ENCODE results near the gene MAMSTR.

MAMSTR gene

DNA sequence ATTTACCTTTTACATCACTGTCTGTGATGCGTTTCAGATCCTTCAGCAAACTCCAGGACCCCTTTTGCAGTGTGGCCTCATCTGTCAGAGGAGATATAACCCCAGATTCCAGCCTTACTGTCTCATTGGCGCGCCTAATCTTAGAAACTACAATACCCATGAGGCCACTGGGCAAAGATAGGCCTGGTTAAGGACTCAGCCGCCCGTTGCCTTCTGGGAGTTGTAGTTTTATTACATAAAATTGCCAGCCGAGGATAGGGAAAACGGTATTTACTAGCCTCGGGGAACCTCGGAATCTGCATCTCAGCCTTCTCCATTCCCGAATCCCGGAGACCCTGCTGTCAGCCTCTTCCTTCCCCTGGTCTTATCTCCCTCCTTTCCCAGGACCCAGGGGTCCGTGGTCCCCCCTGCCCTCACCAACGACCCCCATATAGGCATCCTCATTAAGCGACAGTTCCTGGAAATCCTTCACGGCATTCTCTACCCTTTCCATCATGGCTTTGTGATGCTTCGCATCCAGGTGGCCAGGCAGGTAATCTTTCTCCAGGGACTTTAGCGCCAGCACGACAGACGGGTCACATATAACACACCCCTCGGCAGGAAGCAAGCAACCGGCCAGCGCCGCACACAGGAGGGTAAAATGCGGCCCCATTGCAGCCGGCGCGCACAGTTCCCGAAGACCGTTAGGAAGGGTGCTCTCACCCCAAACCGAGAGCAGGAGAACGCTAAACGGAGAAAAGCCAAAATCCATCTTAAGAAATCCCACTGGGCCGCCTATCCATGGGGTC lies 25.9 kb upstream of the MAMSTR start:
- peak; percentile 31 for DNase-seq

DNA sequence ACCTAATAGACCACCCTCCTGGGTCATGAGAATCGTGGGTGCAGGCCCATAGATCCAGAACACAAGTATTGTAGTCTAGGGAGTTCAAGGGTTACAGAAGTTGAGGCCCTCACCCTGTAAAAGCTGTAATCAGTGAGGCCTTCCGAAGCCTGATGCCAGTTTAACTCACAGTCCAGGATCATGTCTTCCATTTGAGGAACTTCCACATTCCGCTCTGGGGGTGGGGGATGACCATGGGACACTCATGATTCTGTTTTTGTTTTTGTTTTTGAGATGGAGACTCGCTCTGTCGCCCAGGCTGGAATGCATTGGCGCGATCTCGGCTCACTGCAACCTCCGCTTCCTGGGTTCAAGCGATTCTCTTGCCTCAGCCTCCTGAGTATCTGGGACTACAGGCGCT lies 22.6 kb upstream of the MAMSTR start:
- no peak for DNase-seq

DNA sequence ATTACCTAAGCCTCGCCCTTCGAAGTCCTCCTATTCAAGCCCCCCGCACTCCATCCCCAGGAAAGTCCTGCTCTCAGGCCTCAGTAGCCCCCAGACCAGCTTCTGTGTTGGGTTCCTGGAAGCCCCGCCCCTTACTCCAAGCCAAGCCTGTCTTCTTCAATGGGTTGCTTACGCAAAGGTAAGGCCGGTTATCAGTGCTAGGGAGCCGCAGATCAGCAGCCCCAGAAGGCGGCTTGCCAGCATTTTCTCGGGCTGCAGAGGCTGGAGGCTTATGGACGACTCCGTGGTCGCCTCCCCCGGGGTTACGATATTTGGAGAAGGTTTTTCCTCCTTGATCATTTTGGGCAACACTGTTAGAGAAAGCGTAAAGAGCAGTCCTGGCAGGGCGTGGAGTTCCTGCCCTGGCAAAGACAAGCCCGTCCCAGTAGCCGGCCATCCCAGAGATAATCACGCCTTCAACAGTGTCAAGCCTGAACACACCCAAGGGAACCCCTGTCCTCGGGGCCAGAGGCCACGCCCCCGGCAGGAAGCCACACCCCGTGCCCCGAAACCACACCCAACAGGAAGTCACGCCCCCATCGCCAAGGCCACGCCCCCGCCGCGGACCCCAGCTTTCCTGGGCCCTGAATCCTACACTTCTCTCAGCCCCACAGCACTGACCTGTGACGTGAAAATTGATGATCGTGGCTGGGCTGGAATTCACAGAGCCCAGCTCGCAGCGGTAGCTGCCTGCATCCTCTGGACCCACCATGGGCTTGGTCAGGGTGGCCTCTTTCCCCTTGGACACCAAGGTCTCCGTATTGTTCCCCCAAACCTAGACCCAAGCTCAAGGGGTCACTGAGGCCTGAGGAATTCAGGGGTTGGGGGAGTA lies 21.8 kb upstream of the MAMSTR start:
- no peak for DNase-seq

DNA sequence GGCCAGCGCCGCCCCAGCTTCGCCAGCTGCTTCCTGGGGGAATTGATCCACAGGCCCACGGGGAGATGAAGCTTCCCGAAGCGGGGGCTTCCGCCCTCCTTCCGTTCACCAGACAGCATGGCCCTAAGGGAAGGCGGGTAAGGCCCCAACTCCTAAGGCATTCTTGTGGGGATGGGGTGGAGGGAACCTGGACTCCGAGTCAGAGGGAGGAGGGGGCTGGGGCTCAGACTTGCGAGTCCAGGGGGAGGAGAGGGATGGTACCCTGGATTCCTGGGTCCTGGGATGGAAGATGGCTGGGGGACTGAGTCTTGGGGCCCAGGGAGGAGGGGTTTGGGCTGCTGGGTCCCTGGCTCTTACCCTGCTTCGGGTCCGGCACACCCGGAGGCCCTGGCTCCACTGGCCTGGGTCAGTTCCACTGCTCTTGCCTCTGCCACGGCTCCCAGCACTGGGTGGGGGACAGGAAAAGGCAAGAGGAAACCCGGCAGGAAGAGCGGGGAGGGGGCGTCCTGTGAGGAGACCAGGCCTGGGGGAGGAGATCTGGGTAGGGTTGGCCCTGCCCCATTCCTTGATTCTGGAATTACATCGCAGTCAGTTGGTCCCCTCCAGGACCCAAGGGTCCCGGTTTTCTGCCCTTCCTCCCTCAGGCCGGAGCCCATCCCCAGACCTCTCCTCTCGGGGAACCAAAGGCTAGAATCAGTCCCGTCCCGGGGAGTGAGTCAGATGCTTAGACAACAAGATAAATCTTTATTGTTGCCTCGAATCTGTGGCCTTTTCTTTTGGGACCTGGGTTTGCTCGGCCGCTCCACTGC lies 20.8 kb upstream of the MAMSTR start, which contains the start of gene RASIP1:
TSS of gene RASIP1 (minus strand) at position 447 of the 809 bp plus-strand sequence. CDS start at position 119, 328 bp downstream.
- DNase-seq = no peak

DNA sequence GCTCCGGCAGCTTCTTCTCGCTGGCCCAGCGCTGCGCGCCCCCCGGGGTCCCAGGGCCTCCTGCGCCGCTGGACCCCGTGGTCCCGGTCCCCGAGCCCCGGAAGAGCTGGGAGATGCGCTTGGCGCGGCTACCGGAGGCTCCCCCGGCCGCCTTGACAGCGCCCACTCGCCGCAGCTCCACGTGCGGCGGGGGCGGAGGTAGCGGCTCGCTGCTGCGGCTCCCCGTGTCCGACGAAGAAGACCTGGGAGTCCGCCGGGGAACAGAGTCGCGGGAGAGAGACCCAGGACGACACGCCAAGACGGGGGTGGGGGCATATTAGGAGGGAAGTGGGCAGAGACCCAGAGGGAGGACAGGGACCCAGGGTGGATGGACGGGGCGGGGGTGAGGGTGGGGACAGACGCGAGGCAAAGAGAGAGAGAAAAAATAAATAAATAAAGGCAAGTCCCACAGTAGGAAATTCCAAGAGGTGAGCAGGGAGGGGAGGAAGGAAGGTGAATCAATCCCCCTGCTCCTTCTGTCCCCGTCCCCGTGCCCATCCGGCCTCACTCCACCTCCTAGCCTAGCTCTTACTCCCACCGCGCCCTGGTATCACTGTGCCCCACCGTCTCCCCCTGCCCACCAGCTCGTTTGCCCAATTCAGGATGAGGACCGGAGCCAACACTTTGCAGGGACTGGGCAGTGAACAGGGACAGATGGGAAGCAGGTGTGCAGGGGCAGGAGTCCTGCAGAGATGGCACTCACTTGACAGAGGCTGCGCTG lies 20.1 kb upstream of the MAMSTR start:
- DNase-seq = no peak

DNA sequence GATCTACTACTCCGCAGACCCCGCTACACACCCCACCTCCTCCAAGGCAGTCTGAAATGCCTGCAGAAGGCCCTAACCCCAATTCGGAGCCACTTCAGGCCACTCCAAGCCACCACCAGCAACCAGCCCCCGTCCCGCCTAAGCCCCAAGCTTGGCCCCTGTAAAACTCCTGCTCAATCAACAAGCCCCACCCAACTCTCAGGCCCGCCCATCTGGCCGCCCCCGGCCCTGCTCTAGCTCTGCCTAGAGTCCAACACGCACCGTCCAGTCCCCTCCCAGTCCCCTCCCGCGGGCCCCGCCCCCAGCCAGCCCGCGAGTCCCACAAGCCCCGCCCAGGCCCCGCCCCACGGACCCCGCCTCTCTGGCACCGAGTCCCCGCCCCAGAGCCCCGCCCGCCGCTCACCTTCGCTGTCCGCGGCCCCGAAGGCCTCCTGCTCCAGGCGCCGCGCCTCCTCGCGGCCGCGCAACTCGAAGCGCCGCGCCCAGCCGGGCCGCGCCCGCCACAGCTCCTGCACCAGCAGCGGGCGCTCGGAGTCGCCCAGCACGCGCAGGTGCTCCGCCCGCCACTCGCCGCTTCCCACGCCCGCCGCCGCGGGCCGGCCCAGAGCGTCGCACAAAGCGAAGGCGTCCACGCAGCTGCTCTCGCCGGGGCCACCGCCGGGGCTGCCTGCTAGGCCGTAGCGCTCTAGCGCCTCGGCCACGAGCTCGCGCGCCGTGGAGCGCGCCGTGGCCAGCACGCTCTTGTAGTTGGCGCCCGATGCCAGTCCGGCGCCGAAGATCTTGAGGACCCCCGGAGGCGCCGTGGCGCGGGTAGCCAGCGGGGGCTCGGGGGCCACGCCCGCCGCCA lies 19.3 kb upstream of the MAMSTR start:
- DNase-seq = peak; percentile 73

DNA sequence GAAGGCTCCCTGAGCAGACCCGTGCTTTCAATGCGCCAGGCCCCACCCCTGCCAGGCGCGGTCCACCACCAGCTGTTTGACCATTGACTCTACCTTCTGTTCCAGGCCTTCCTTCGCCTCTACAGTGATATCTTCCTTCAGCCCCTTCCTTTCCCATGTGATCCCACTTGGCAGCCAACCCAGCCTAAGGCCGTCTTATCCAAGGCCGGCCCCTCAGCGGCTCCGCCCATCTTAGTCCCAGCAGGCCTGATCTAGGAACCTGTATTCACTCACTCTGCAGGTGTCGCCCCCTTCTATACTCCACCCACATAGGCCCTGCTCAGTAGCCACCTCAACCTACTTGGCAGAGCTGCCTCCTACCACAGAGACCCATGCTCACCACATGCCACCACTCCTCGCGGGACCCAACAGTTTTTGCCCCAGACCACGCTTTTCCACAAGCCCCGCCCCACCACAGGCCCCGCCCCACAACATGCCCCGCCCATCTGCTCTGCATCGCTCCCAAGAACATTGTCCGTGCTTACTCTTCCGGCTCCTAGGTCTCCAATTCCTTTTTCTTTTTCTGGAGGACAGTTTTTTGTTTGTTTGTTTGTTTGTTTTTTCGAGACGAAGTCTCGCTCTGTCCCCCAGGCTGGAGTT lies 18.0 kb upstream of the MAMSTR start:
- no peak for DNase-seq

DNA sequence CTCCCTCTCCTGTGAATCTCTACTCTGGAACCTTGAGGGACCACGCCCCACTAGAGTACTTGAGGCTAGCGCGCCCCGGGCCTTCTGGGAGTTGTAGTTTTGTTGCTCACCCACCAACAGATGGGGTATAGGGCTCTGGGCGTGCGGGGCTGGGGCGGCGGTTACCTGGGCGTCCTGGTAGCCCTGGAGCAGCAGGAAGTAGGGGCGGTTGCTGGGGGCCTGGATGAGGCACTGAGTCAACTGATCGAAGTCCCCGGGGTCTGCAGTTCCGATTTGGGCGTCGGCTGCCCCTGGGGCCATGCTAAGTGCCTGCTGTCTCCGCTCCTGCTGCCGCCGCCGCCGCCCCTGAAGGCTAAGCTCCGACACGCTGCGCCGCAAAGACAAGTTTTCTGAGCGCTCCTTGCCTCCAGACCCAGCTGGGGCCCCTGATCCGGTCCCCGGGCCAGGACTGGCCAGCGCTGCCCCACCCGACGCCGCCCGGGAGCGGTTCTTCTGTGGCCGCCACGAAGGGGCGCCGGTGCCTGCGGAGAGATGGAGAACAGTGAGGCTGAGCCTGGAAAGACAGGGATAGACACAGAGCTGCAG lies 15.6 kb upstream of the MAMSTR start:
- DNase-seq = no peak

DNA sequence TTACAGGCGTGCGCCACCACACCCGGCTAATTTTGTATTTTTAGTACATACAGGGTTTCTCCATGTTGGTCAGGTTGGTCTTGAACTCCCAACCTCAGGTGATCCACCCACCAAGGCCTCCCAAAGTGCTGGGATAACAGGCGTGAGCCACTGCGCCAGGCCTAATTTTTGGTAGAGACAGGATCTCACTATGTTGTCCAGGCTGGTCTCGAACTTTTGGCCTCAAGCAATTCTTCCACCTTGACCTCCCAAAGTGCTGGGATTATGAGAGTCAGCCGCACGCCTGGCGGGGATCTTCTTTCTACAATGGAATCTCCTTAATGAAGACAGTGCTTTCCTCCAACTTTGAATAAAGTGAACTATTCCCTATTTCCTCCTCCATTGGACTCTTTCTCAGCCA lies 15.1 kb upstream of the MAMSTR start:
- DNase-seq = no peak

DNA sequence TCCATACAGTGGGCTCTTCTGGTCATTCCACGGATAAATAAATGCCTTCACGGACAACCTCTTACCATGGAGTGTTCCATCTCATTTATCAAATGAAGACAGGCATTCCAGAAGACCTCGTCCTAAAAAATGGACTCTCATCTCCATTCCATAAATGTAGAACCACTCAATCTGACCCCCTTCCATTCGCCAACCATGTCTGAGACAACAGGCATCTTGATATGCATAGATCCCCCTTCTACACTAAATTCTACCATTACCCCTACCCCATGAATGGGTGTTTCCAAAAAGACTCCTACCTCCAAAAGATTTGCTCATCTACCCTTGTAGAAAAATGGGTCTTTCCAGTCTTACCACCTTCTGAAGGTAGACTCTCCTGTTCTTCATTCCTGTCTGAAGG lies 11.9 kb upstream of the MAMSTR start:
- DNase-seq = no peak

DNA sequence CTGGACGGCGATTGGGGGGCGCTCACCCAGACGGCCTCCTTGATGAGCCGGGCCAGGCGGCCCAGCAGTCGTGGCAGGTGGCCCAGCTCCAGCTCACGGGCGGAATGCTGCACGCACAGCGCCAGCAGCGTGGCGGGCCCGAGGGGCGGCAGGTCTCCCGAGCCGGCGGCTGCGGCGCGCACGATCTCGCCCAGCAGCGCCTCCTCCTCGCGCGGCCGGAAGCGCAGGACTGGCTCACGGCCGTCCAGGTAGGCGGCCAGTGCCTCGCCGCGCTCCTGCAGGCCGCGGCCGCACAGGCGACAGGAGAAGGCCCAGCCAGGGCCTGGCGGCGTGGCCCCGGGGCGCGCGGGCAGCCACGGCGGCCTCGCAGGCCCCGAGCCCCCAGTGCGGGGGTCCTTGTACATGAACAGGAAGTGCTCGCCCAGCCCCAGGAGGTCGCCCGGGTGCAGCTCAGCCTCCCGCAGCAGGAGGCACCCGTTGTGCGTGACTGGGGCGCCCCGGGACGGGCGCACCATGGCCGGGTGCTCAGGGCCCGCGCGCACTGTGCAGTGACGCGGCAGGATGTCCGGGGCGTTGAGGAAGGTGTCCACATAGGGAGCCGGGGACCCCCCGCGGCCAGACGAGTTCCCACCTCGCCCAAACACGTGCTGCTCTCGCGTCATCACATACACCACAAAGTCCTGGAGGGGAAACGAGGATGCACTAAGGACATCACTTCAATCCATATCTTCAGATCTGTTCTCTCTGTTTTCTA lies 9.6 kb upstream of the MAMSTR start:
- no peak for DNase-seq

DNA sequence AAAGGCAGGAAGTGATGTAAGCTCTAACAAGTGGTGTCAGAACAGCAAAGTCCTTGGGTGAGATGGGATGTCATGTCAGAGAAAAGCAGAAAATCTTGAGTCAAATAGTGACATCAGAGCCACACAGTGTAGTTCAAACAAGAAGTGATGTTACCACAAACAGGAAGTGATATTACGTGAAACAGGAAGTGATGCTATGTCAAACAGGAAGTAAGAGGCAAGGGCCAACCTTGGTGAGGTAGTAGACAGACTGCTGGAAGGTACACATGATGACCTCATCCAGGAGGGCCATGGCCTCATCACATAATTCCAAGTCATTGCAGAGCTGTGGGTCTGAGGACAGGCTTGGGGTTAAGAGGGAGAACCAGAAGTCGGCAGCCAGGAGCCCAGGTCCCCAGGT lies 7.0 kb upstream of the MAMSTR start:
- DNase-seq = no peak

DNA sequence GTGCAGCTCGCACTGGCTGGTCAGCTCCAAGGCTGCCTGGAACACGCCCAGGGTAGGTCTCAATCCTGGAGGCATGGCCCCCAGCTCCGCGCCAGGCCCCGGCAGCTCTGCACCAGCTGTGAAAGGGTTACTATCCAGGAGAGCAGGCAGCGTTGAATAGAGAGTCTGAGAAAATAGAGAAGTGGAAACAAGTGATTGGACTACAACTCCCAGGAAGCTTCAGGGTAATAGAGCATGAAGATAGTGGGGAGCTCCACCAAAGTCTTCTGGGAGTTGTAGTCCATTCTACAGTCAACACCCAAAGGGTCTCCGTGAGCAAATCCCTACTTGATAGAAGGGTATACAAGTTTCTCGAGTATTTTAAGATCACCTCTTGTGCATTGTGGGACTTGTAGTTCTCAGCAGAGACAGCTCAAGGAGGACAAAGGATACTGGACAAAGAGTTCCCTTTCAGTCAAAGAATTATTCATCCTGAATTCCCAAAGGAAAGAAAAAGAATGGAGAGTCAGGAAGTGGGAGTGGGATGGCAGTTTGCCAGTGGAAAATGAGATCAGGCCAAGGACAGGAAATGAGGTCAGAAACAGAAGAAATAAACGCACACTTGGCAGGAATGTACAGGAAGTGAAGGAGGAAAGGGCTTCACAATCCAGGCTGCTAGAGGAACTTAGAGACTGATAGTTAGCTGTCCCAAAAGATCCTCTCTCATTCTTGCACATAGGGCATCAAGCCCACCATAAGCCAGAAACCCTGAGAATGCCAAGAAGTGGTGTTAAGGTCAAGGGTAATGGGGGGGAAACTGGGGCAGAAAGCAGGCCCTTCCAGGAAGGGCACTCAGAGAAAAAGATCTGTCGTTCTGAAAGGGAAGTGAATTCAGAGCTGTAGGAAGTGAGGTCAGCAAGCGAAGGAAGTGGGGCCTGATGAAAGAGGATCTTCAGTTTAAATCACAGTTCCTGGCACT lies 5.5 kb upstream of the MAMSTR start:
- peak; percentile 79 for DNase-seq

DNA sequence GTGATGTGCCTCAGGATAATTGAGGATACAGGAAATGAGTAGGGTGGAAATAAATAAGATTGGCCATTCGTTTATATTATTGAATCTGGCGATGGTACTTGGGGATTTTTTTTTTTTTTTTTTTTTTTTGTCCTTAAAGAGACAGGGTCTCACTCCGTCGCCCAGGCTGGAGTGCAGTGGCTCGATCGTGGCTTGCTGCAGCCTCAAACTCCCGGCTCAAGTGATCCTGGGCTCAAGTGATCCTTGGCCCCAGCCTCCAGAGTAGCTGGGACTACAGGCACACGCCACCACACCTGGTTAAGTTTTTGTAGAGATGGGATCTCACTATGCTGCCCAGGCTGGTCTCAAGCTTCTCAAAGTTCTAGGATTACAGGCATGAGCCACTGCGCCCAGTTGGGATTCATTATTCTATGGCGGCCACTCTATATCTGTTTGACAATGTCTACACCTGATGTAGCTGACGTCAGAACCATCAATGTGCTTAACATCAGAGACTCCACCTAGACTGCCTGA lies 2.7 kb upstream of the MAMSTR start:
- DNase-seq = no peak

DNA sequence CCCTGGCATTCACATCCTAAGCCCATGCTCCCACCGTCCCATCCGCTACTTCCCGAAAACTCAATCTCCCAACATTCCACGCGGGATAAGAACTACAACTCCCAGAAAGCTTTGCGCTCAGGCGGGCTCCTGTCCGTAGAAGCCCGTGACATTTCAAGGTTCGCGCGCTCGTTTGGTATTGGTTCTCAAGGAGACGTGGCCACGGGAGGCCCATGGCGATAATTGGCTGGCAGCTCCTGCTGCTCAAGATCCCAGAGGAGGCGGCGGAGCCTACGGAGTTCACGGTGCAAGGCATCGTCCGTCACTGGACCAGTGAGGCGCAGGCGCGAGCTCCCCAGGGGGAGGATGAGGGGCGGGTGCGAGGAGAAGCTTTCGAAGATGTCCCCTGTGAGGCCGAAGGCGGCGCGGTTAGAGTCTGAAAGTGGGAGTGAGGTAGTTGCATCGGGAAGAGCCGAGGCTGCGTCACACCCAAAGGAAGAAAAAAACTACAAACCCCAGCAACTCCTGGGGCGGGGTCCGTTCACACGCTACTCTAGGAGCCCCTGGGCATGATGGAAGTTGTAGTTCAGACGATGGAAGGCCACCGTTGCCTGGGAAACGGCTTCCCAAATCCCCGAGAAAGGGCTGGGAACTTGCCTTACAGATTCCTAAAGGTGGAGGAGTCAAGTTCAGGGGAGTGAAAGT lies 1.2 kb upstream of the MAMSTR start:
- peak; percentile 95 for DNase-seq

DNA sequence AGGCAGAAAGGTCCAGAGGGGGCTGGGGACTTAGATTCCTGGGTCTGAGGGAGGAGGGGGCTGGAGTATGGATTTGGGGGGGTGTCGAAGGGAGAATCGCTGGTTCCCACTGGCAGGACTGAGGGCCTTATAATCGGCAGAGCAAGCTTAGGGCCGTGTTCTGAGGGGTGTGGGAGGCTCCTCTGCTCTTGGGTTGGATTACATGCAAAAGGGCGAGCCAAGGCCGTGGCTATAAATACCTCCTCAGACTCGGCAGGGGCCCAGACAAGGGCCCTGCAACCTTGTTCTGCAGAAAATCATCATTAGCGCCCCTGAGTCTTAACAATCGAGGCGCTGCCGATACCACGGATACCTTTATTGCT lies 707 bp upstream of the MAMSTR start:
- DNase-seq = no peak

DNA sequence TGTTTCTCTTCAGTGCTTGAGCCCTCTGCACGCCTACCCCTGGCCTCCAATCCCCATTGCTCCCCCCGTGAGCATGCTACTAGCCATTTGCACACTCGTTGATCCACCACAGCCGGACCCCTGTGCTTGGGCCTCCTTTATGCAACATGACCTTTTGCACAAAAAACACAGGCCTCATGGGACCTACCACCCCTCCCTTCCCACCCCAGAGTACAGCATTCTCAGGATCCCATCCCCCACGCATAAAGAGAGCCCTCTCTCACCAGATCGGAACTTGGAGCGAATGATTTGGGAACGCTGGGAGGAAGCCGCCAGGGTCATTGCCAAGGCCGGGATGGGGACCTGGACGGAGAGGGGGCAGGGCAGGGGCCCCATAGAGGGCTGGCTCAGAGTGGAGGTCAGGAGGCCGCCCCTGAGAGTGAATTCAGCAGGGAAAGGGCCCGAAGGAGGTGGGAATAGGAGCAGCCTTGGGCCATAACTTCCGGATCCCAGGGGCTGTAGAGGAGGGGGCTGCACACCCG lies 754 bp downstream of the MAMSTR start:
- no peak for DNase-seq
